LNCaP clone FGC (cell line): ENCODE results near the gene GPR132.

Experiments used
- DNase-seq: peaks from one replicate; pipeline ENCODE4 v3.0.0-alpha.2; 2011; ENCODE audit warnings: low read depth
- H3K4me3 ChIP-seq: 2 replicates; pipeline ENCODE4 v1.5.1; 2011; ENCODE audit warnings: mild to moderate bottlenecking, low read depth, low read length, control low read depth
- CTCF ChIP-seq: IDR thresholded peaks from 2 replicates; pipeline ENCODE4 v1.5.1; 2012; ENCODE audit warnings: mild to moderate bottlenecking; ENCODE audit not compliant: control insufficient read depth, insufficient read depth; ENCODE audit errors: extremely low read depth

The GPR132 gene

DNA sequence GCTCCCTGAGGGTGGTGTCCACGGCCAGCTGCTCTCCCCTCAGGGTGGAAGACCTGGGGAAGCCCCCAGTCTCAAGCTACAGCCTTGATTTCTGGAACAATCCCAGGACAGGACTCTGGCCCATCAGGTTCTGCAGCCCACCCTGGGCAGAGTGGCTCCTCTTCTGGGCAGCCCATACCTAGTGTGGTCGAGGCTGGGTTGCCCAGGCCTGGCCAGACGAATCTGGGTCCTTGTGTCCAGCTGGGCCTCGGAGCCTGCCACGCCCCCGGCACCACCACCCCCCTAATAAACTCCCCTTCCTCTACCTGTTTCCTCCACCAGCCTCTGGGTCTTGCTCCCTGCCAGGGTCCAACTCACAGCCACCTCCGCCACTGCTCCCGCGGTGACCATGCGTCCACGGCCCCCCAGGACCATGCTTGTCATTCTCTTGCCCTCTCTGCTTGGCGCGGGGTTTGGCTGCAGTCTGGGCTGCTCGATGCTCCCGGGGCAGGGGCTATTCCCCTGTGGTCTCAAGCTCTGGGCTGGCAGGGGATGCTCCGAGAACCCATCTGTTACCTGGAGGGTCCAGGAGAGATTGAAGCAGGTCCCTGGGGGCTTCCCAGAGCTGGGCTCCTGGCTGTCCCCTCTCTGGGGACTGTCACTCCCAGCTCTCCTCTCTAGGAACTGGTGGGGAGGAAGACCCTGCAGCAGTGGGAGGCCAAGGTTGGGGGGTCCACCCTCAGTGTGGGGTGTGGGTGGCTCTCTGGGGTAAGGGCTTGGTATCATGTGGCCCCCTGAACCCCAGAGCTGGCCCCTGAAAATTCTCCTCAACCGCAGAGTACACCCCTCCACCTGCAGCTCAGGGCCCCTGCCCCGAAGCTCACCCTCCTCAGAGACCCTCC lies 8.7 kb upstream of the GPR132 start:
- TF ChIP-seq CTCF, result no peak
- H3K4me3 ChIP-seq, result no peak overlapping the region
- no peak for DNase-seq

- DNase-seq, result no peak
- no peak overlapping the region for H3K4me3 ChIP-seq
- TF ChIP-seq CTCF, result no peak
Measured at GRCh38 chr14:105072892-105073719, 7.9 kb upstream of the GPR132 start.

GRCh38 chr14:105072381-105072861 lies 7.2 kb upstream of the GPR132 start:
- no peak for TF ChIP-seq CTCF
- no peak overlapping the region for H3K4me3 ChIP-seq
- DNase-seq, result no peak

DNA sequence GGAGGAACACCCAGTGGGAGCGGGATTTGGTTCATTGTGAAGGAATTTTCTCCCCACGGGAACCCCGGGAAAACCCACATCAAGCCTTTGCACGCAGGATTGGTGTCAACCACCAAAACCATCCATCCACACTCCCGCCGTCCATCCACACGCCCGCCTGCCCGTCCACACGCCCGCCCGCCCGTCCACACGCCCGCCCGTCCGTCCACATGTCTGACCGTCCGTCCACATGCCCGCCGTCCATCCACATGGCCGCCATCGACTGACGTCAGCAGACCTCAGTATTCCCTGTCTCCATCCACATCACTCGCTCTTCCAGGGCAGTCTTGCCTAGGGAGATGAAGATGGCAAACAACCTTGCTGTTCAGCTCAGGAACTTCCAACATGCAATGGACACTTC lies 6.7 kb upstream of the GPR132 start:
- TF ChIP-seq CTCF, result no peak
- DNase-seq, result no peak
- no peak overlapping the region for H3K4me3 ChIP-seq

DNA sequence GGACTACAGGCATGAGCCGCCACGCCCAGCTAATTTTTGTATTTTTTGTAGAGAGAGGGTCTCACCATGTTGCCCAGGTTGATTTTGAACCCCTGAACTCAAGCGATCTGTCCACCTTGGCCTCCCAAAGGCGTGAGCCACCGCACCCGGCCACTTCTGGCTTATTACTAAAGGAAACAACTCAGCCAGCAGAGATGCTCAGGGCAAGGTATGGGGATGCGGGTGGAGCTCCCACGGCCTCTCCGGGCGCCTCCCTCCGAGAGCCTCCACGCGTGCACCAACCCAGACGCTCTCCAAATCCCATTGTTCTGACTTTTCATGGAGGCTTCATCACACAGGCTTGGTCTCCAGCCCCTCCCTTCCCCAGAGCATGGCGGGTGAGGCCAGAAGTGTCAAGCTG lies 6.1 kb upstream of the GPR132 start:
- no peak overlapping the region for H3K4me3 ChIP-seq
- DNase-seq, result no peak
- TF ChIP-seq CTCF, result no peak

- H3K4me3 ChIP-seq, result no peak overlapping the region
- no peak for TF ChIP-seq CTCF
- no peak for DNase-seq
Measured at GRCh38 chr14:105070760-105071137, 5.5 kb upstream of the GPR132 start.
